Smooth muscle cell (in vitro differentiated cells): ENCODE results near the gene JAZF1. TPM values are rescaled to one million over a fixed set of nuclear protein-coding genes. Genes with fewer than 3 reads are reported as not detected.

Experiments
- DNase-seq: peaks from one replicate; lab custom pipeline; 2025; ENCODE audit not compliant: unreplicated experiment; lab: John Stamatoyannopoulos, UW
- H2AFZ ChIP-seq: fragments of 200-600 bp; sonication (generic); 2 replicates; pipeline ENCODE4 v1.6.0; 2016; ENCODE audit warnings: antibody characterized with exemption, low read depth, mild to moderate bottlenecking
- H3F3A ChIP-seq: fragments of 200-600 bp; sonication (generic); 2 replicates; pipeline ENCODE4 v1.6.0; 2017; ENCODE audit warnings: antibody characterized with exemption, low read depth
- H3K27ac ChIP-seq: fragments of 200-600 bp; sonication (generic); 2 replicates; pipeline ENCODE4 v1.5.1; 2016; ENCODE audit warnings: low read depth, mild to moderate bottlenecking
- H3K27me3 ChIP-seq: fragments of 200-600 bp; sonication (generic); 2 replicates; pipeline ENCODE4 v1.6.1; 2016; ENCODE audit warnings: low read depth, mild to moderate bottlenecking
- H3K36me3 ChIP-seq: fragments of 200-600 bp; sonication (generic); 2 replicates; pipeline ENCODE4 v1.5.1; 2016; ENCODE audit warnings: low read depth
- H3K4me1 ChIP-seq: fragments of 200-600 bp; sonication (generic); 2 replicates; pipeline ENCODE4 v1.5.1; 2016; ENCODE audit warnings: low read depth
- H3K4me2 ChIP-seq: fragments of 200-600 bp; sonication (generic); 2 replicates; pipeline ENCODE4 v1.6.0; 2016; ENCODE audit warnings: mild to moderate bottlenecking
- H3K4me3 ChIP-seq: fragments of 200-600 bp; sonication (generic); 2 replicates; pipeline ENCODE4 v1.5.1; 2016; ENCODE audit warnings: mild to moderate bottlenecking
- H3K79me2 ChIP-seq: fragments of 200-600 bp; sonication (generic); 2 replicates; pipeline ENCODE4 v1.6.0; 2016; ENCODE audit warnings: low read depth, mild to moderate bottlenecking
- H3K9ac ChIP-seq: fragments of 200-600 bp; sonication (generic); 2 replicates; pipeline ENCODE4 v1.6.0; 2016; ENCODE audit warnings: low read depth
- H3K9me3 ChIP-seq: fragments of 200-600 bp; sonication (generic); replicated peaks from 2 replicates; pipeline ENCODE4 v1.5.1; 2016; ENCODE audit warnings: low read depth
- H4K20me1 ChIP-seq: fragments of 200-600 bp; sonication (generic); 2 replicates; pipeline ENCODE4 v1.6.0; 2016; ENCODE audit warnings: low read depth
- WGBS: methylation state at CpG from one replicate; pipeline ENCODE4 v1.1.7; 2016; ENCODE audit warnings: low lambda C conversion rate; 5-methylcytosine and 5-hydroxymethylcytosine counted together
- polyA plus RNA-seq: library from polyadenylated mRNA; unstranded; fragments of >200 nt; fragmentation: Nextera tagmentation; extraction: Ambion mirVana; gene quantifications from 2 replicates; pipeline ENCODE4 v1.2.1, GENCODE V29; 2016
- total RNA-seq: library from RNA; depleted of rRNA; stranded (reverse); fragments of >200 nt; gene quantifications from 2 replicates; pipeline ENCODE4 v1.2.3, GENCODE V29; 2014
- TF ChIP-seq, protein P1 (sequence below): fragments of 200-600 bp; sonication (generic); IDR thresholded peaks from 2 replicates; pipeline ENCODE4 v1.5.1; 2017; ENCODE audit warnings: borderline replicate concordance, mild to moderate bottlenecking, antibody characterized with exemption; ENCODE audit not compliant: insufficient read depth, poor library complexity, severe bottlenecking

The JAZF1 gene
- total and polyA plus RNA-seq, 2 experiments from 2014 or later = 17.4 to 18.0 TPM

DNA sequence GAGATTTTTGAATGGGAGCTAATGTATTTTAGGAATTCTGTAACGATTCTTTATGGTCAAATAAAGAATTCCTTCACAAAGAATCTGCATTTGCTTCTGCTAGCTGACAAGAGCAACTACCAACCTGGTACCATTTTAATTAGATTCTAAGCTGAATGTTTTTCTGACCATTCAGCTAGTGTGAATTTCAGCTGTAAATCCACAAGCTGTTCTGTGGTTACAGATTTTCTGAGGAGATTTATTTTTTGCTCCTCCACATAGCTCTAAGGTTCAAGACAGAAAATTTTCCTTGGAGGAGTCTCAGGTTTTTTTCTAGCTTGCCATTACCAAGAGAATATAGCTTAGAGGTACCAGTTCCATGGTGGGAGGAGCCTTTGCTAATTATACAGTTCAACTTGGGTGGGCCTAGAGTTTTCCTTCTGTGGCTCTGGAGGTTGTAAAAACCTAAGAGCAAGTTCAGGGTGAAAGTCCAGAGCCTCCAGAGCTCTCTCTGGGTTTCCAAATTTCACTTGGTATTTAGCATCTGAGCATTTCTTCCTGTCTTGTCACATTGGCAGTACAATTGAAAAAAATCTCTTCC is 120.1 kb downstream of the JAZF1 start:
- DNase-seq = no peak
- Histone ChIP-seq H3K4me1 (peaks cover 10% of the 10 kb centered on the region), H3K27ac (no peak overlapping the region), H3K36me3 (no peaks in the 10 kb centered on the region), H2AFZ (no peak overlapping the region), H3K9ac (no peak overlapping the region), H3K9me3 (no peaks in the 10 kb centered on the region), H3F3A (peaks cover 7% of the 10 kb centered on the region), H4K20me1 (peaks cover 6% of the 10 kb centered on the region), H3K27me3 (no peaks in the 10 kb centered on the region), H3K79me2 (peaks cover 17% of the 10 kb centered on the region), H3K4me3 (no peak overlapping the region), H3K4me2 (no peak overlapping the region)
- TF ChIP-seq, protein P1, sequence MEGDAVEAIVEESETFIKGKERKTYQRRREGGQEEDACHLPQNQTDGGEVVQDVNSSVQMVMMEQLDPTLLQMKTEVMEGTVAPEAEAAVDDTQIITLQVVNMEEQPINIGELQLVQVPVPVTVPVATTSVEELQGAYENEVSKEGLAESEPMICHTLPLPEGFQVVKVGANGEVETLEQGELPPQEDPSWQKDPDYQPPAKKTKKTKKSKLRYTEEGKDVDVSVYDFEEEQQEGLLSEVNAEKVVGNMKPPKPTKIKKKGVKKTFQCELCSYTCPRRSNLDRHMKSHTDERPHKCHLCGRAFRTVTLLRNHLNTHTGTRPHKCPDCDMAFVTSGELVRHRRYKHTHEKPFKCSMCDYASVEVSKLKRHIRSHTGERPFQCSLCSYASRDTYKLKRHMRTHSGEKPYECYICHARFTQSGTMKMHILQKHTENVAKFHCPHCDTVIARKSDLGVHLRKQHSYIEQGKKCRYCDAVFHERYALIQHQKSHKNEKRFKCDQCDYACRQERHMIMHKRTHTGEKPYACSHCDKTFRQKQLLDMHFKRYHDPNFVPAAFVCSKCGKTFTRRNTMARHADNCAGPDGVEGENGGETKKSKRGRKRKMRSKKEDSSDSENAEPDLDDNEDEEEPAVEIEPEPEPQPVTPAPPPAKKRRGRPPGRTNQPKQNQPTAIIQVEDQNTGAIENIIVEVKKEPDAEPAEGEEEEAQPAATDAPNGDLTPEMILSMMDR = no peak
- 72% methylated on average over 1 of the region's 1 CpG for WGBS

DNA sequence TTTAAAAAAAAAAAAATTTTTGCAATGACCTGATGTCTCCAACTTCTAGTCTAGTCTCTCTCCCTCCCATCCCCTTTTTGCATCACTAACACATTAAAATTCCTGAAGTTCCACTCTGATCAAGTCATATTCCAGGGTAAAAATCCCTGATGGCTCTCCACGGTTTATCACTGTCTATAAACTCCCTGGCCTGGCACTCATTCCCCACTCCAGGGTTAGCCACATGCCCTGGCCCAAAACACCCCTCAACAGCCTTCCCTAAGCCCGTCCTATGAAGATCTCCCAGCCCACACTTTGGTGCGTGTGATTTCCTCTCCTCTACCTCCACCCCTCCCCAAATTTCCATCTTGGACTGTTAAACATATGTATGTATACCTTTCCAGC is 125.4 kb downstream of the JAZF1 start:
- Histone ChIP-seq H3K9ac (peak overlapping the region; percentile 18), H2AFZ (no peak overlapping the region), H4K20me1 (no peaks in the 10 kb centered on the region), H3K36me3 (no peaks in the 10 kb centered on the region), H3K4me3 (no peak overlapping the region), H3K4me2 (peak overlapping the region; percentile 73), H3K4me1 (peaks cover 19% of the 10 kb centered on the region), H3K27me3 (no peaks in the 10 kb centered on the region), H3K79me2 (peaks cover 24% of the 10 kb centered on the region), H3F3A (peaks cover 15% of the 10 kb centered on the region), H3K27ac (peak overlapping the region; percentile 96), H3K9me3 (no peaks in the 10 kb centered on the region)
- no peak for DNase-seq
- WGBS = 17% methylated on average over 3 of the region's 3 CpGs
- TF ChIP-seq, protein P1 = no peak

DNA sequence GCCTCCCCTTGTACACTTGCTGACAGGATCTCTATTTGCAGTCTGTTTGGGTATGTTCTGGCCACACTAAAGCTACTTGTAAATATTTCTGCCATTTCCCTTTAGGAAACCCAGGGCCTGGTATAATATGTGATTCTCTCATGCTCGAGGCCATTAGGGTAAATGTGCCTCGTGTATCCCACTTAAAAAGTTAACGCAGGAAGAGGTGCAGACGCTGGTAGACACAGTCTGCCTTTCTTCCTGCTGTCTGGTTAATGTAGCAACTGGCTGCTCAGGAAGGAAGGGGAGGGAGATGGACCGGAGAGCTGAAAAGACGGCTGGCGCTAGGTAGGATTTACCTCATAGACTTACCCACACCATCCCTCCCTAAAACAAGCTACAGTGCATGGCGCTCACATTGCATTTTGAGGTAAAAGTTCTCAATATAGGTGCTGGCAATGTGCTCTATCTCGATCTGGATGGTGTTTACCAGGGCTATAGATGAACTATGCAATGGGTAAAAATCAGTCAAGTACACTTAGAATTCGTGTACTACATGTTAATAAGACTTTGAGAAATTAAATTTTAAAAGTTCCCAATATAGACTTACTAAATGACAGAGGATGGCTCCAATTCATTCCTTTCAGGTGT is 125.9 kb downstream of the JAZF1 start:
- Histone ChIP-seq H3K4me2 (peak overlapping the region; percentile 73), H4K20me1 (no peaks in the 10 kb centered on the region), H3K9me3 (no peaks in the 10 kb centered on the region), H3K27me3 (no peaks in the 10 kb centered on the region), H3K9ac (peak overlapping the region; percentile 74), H2AFZ (no peak overlapping the region), H3K4me1 (peaks cover 19% of the 10 kb centered on the region), H3K36me3 (no peaks in the 10 kb centered on the region), H3K4me3 (no peak overlapping the region), H3F3A (peaks cover 15% of the 10 kb centered on the region), H3K27ac (peak overlapping the region; percentile 96), H3K79me2 (peaks cover 27% of the 10 kb centered on the region)
- 24% methylated on average over 10 of the region's 10 CpGs for WGBS
- TF ChIP-seq, protein P1 = no peak
- DNase-seq = no peak

DNA sequence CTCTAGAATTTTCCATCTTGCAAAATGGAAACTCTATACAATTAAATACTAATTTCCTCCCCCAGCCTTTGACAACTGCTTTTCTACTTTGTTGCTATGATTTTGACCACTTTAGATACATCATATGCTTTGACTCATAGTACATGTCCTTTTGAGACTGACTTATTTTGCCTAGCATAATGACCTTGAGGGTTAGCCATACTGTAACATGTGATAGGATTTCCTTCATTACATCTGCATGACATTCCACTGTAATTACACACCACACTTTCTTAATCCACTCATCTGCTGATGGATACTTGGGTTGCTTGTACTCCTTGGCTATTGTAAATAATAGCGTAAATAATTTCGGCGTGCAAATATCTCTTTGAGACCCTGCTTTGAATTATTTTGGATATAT is 127.7 kb downstream of the JAZF1 start:
- TF ChIP-seq, protein P1 = no peak
- WGBS = 61% methylated on average over 3 of the region's 3 CpGs
- Histone ChIP-seq H3K9ac (peak overlapping the region; percentile 74), H3F3A (peaks cover 15% of the 10 kb centered on the region), H3K4me3 (no peak overlapping the region), H3K79me2 (peaks cover 31% of the 10 kb centered on the region), H2AFZ (no peak overlapping the region), H4K20me1 (no peaks in the 10 kb centered on the region), H3K4me1 (peaks cover 19% of the 10 kb centered on the region), H3K4me2 (peak overlapping the region; percentile 73), H3K9me3 (no peaks in the 10 kb centered on the region), H3K27ac (peak overlapping the region; percentile 96), H3K36me3 (no peaks in the 10 kb centered on the region), H3K27me3 (no peaks in the 10 kb centered on the region)
- no peak for DNase-seq
